Breast epithelium (tissue), 3 donors: ENCODE results near the gene TNFAIP8L1.

Experiments
- POLR2A ChIP-seq: fragments of 450-650 bp; IDR thresholded peaks from one replicate; pipeline ENCODE4 v1.6.1; 2016; ENCODE audit warnings: antibody characterized with exemption, mild to moderate bottlenecking, moderate library complexity
- POLR2AphosphoS5 ChIP-seq, 3 donors: sonication (generic); formaldehyde crosslinking; IDR thresholded peaks; one replicate each; pipeline ENCODE4 v1.6.1; 2017; ENCODE audit warnings: antibody characterized with exemption in 3 of 3

- no peak for TF ChIP-seq POLR2AphosphoS5 (IDR thresholded peaks at IDR 0.05)
- TF ChIP-seq POLR2A = no peak
Measured at GRCh38 chr19:4598712-4599111, 40.6 kb upstream of the TNFAIP8L1 start.
